GM18499 (cell line): ENCODE measurements around the gene RALGDS.
"Not testable (repeated sequence)": the region's sequence is repeated elsewhere in the genome, so short reads cannot be mapped to it uniquely, and the experiment has no call there.

Experiments used
- ATAC-seq: cut with Tn5 transposase; IDR thresholded peaks from one replicate; pipeline ENCODE4 v1.9.1; 2021; ENCODE audit warnings: moderate number of reproducible peaks; ENCODE audit not compliant: insufficient read depth, unreplicated experiment

Gene RALGDS

DNA sequence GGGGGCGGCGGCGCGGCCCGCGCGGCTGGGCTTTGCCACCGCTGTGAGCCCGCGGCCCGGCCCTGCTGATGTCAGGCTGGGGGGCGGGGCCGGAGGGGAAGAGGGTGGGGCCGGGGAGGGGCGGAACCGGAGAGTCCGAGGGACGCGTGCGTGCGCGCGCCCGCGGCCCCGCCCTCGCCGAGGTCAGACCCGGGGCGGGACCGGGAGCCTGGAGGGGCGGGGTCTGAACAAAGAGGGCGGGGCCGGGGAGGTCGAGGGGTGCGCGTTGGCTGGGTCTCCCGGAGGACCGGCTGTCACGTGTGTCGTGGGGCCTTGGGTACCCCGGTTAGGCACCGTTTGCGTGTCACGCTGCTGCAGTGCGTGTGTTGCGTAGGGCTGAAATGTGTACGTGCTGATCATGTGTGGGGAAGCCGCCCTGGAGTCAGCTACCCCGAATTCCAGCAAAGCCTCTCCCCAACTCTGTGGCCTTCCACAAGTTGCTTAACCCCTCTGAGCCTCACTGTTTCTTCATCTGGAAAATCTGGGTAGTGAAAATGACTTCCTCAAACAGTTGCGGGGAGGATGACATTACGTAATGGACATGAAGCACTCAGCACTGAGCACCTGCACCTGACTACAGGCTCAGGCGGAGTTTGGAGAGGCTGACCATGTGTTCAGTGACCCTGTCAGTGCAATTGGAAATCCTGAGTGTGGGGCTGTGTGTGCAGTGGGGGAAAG lies at the start of gene RALGDS:
Gene RALGDS, minus strand, starts transcription at position 43 of the 717 bp plus-strand sequence. CDS start 86 bp downstream, outside the sequence.
- ATAC-seq: no peak

DNA sequence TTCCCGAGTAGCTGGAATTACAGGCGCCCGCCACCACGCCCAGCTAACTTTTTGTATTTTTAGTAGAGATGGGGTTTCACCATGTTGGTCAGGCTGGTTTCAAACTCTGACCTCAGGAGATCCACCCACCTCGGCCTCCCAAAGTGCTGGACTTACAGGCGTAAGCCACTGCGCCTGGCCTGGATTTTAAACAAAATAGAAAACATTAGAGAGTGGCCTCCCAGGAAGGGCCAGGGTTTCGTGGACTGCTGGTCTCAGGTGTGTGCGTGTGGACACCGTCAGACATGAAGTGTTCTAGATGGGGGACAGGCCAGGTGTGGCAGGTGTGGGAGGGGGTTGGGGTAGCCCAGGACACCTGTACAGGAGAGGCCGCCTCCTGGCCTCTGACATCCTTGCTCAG lies 49.7 kb upstream of the RALGDS start:
- no peak for ATAC-seq

DNA sequence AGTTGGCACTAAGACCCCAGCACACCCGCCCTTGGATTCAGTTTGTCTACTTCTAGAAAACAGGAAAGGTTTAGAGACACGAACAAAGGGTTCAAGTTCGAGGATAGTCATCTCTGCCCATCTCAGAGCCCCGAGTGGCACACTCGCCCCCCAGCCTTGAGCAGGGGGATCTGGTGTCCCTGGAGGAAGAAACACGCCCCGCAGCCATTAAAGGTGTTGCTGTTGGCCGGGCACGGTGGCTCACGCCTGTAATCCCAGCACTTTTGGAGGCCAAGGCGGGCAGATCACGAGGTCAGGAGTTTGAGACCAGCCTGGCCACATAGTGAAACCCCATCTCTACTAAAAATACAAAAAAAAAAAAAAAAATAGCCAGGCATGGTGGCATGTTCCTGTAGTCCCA lies 48.6 kb upstream of the RALGDS start:
- ATAC-seq: not testable (repeated sequence)

DNA sequence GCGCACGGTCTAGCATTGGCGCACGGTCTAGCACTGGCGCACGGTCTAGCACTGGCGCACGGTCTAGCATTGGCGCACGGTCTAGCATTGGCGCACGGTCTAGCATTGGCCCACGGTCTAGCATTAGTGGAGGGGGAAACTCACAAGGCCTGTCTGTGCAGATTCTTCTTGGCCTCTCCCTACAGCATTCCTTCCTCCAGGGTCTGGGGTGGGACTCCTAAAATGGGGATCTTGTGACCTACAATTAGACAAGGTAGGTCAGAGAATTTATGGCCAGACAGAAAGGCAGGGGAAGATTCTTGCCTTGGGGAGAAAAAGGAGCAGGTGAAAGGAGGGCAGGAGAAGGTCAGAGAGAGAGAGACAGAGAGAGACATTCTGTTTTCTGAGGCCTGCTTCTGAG lies 48.1 kb upstream of the RALGDS start:
- no peak for ATAC-seq

DNA sequence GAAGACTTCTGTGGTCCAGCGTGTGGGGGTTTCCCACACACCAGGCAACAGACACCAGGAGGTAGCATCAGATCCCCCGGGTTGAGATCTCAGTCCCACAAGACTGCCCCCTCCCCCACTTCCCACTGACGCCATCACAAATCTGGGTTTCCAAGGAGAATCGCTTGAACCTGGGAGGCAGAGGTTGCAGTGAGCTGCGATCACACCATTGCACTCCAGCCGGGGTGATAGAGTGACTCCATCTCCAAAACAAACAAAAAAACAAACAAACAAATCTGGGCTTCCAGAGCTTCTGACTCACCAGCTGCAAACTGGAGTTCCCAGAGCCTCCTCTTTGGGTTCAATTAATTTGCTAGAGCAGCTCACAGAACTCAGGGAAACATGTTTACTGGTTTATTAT lies 47.4 kb upstream of the RALGDS start:
- no peak for ATAC-seq

DNA sequence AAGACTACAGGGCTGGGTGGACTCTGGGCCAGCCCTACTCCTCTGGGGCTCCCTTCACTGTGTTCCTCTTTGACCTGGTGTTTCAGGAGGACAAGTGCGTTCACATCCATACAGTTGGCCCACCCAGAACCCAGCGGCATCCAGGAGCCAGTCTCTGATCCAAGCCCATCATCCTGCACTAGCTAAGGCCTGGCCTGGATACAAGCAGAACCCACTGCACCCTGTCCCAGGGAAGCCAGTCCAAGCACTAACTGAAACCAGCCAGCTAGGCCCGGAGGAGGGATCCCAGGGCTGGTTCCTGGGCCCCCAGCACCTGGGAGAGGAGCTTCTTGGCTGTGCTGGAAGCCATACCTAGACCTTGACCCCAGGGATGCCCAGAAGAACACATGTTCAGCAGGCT lies 46.7 kb upstream of the RALGDS start:
- no peak for ATAC-seq

DNA sequence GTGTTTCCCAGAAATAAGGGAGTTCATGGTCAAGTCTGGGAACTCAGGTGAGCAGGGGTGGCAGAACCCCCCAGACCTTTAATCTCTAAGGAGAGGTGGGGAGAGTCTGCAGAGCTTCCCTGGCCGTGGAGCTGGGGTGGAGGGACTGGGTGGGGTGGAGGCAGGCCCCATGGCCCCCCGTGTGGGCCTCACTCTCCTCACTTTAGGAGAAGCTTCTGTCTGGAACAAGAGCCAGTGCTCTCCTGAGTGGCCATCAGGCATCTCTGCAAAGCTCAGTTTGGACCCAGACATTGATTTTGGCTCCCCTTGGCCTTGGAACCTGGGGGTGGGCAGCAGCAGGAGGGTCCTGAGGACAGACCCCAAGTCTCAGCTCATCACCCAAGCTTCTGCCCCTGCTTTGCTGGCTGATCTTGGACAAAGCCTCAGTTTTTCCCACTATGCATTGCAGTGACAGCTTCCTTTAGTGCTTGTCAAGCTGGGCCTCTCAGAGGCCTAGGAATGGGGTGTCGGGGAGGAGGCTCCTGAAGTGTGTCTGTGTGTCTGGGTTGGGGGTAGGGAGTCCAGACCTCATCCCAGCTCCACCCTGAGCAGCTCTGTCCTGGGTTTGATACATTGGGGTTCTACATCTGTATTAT lies 46.2 kb upstream of the RALGDS start:
- ATAC-seq: no peak

DNA sequence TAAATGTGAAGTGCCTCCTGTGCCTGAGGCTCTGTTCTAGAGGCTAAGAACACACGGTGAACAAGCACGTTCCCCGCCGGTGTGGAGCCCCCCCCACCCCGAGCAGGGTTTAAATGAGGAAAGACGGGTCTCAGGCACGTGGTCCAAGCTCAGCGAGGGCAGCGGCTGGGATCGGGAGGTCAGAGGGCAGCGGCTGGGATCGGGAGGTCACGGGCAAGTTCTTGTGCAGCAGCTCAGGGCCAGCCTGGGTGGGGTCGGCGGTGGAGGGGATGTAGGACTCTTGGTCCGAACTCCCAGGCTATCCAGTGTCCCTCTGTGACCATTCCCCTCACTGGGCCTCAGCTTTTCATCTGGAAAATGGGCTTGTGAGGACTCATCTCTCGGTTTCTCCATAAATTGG lies 45.4 kb upstream of the RALGDS start:
- no peak for ATAC-seq

DNA sequence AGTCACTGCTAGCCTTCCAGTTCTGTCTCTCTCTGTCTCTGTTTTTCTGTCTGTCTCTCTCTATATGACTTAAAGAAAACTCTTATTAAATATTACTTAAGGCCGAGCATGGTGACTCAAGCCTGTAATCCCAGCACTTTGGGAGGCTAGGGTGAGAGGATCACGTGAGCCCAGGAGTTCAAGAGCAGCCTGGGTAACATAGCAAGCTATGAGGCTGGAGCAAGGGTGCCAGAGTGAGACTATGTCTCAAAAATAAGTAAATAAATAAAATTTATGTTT lies 44.4 kb upstream of the RALGDS start:
- ATAC-seq: no peak

DNA sequence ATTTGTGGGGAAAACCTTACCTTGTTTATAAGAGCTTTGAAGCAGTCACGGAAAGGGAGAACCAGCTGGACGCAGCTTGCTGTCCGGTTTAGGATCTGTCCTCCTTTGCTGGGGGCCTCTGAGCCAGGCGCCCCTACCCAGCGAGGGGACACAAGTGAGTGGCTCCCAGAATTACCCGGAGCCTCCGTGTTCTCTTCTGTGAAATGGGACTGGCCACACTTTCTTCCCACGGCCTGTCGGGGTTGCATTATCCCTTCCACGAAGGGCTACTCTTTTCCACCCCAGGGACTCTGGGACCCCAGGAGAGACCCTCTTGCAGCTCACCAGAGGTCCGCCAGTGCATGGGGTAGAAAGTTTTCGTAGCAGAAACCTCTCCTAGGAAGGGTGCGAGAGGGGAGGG lies 43.2 kb upstream of the RALGDS start:
- ATAC-seq: no peak

DNA sequence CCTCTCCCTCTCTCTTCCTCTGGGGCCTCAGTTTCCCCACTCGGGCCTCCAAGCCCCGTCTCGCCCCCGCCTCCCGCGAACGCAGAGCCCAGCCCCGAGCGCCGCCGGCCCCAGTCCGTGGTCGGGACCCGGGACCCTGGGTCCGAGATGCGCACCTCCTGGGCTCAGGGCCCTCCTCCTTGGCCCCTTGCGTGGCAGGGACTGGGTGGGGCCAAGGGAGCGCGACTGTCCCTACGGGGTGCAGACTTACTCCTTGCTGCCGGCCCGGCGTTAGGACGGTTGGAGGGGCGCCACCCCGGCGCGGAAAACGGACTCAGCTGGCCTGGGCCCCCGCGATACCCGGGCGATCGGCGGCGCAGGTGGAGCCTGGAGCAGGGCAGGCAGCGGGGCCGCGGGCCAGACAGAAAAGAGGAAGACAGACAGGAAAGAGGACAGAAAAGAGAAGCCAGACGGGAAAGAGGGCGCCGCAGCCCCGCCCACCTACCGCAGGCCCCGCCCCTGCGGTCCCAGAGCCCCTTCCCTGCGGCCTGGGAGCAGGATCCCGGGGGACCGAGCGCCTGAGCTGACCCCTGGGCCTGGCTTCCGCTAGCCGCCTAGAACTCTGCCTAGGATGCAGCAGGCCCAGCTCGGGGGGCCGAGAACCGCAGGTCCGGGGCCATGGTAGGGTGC lies 42.6 kb upstream of the RALGDS start, which contains the start of gene GBGT1:
Gene GBGT1, minus strand, starts transcription at position 411 of the 669 bp plus-strand sequence. CDS start 1,502 bp downstream, outside the sequence.
- ATAC-seq: no peak

DNA sequence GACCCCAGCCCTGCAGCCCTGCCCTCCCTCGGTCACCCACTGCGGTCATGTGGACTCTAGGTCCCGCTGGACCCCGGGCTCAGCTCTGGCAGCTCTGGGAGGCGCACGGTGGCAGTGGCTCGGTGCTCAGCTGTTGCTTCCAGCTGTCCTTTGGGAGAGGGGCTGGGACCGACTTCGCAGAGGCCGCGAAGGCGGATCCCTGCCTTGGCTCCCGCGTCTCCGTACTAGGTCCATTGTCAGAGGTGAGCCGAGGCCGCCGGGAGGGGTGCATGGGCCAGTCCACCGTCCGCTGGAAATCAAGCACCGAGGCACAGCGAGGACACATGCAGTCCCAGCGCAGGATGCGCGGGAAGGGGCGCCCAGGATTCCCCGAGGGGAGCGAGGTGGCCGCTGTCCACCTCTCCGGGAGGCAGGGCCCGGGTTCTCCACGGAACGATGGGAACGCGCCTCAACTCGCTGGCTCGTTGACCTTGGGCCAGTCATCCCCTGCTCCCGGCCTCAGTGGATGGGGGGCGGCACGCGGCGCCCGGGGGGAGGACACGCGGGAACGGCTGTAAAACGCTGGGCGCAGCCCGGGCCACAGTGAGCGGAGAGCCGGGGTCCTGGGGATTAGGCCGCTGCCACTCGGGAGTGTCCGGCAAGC lies 41.9 kb upstream of the RALGDS start:
- ATAC-seq: no peak

DNA sequence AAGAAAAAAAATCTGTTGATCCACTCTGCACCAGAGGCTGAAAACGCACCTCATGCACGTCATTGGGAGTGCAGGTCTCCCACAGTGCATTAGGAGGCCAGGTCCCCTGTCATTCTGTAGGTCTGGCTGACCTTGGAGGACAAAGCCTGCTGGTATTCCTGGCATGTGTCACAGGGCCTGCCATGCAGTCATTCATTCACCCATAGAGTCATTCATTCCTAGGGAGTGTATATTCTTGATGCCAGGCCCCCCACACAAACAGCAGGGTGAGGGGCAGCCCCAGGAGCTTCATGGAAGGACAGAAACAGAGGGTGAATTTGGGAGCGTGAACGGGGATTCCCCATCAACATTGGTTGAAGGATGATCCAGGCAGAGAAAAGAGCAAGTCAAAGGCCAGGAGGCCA lies 40.5 kb upstream of the RALGDS start:
- ATAC-seq: no peak

DNA sequence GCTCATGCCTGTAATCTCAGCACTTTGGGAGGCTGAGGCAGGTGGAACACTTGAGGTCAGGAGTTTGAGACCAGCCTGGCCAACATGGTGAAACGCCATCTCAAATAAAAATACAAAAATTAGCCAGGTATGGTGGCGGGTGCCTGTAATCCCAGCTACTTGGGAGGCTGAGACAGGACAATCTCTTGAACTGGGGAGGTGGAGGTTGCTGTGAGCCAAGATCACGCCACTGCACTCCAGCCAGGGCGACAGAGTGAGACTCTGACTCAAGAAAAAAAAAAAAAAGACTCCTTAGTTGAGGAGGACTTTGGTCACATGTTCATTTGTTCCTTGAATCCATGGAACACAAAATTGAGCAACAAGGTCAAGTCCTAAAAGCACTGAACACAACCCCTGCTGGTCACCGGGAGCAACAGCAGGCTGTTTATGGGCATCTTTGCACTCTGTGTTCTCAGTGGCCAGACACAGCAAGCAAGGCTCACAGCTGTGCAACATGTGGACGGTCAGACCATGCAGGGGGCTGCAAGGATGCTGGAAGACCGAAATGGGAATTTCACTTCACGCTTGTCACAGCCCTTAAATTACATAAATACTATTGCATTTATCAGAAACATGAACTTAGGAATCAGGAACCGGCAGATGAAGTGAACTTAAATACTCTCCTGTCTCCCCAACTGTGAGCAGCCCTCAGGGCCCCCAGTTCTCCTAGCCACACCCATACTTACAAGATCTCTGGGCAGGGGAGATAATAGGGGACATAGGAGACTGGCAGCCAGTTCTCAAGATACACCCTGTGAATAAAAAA lies 39.9 kb upstream of the RALGDS start:
- ATAC-seq: no peak

DNA sequence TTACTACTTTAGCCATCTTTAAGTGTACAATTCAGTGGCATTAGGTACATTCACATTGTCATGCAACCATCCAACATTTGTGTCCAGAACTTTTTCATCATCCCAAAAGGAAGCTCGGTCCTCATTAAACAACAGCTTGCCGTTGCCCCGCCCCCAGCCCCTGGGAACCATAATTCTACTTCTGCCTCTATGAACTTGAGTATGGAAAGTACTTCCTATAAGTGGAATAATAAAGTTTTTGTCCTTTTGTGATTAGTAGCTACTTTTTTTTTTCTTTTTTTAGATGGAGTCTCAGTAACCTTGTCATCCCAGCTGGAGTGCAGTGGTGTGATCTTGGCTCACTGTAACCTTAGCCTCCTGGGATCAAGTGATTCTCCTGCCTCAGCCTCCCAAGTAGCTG lies 37.7 kb upstream of the RALGDS start:
- no peak for ATAC-seq

DNA sequence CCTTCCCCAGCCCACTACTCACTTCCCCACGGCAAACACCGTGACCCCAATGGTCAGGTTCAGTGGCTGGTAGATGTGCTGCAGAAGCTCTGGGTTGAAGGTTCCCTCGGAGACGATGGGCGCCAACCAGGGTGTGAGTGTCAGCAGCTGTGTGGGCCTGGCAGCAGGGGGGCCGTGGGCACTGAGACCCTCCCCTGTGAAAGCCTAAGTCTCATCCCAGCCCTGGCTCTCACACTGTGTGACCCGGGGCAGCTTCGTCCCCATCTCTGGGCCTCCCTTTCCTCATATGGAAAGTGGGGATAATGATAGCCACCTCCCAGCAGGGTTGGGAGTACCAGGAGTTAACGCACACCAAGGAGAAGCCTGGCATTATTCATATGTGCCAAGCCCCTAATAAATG lies 34.1 kb upstream of the RALGDS start:
- no peak for ATAC-seq

DNA sequence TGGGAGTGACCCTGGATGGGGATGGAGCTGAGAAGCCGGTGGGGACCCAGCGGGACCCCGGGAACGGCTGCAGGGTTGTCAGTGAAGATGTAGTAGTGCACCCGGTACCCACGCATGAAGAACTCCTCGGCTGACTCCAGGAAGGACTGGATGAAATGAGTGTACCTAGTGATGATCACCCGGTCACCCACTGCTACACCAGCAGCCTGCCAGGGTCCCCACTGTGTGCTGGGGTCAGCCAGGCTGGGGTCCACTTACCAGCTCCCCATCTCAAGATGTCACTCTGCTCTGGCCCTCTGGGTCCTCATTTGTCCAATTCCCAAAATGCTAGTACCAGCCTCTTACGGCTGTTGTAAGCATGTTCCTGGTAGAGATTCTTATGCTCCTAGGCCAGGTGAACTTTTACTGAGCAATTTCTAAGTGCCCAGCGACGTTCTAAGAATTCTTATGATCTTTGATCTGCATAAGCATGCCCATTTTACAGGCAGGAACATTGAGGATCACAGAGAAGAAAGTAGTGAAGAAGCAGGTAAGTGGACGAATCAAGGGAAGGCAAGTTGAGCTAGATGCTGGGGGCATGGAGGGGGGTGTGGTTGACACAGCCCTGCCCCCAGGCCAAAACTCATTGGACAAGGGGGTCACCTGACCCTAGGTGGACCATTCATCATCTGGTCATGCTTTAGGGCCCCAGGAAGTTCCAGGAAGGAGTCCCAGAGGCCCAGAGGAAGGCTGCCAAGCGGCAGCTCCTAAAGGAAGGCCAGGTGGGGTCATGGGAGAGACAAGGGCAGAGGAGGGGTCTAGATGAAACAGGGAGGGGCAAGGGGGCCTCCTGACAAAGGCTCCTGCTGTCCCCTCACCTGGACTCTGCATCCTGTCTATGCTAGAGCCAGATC lies 33.3 kb upstream of the RALGDS start:
- ATAC-seq: no peak

DNA sequence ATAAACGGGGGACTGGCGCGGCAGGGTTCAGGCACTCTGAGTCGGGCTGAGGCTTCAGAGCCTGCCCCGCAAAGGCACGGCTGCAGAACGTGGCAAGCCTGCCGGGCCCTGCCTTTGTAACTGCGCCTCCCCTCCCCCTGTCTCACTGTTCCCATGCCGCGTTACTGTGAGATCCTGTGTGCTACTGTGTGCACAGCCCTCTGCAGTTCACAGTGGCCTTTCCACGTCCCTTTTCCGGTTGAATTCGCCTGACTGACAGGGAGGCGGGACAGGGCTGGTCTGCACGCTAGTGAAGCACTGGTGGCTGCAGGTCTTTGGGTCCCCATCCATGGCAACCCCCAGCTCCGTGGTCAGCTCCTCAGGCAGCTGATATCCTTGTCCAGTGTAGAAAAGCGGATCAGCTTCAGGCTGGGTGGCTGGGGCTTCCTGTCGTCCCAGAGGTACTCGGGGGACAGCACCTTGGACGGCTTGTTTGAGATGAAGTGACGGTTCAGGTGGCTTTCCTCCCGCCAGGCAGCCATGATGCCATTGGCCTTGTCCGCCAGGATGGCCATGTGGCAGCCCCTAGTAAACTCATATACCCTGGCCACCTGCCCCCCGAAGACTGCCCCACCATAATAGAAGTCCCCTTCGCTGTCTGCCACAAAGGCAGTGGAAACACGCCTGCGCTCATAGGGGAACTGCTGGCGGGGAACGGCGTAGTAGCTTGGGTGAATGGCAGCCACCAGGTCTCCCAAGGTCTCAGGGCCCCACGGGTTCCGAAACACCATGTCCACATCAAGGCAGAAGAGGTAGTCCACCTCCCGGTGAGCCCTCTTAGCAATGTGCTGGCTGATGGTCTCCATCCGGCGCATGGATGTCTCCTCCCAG lies 32.4 kb upstream of the RALGDS start:
- ATAC-seq: no peak
